Activated naive CD8-positive, alpha-beta T cell (primary cell): ENCODE measurements around the gene RNH1.

Experiments
- H3K27ac Mint-ChIP-seq: one replicate; pipeline ENCODE4 v1.8.0; 2021; ENCODE audit warnings: mixed read lengths
- H3K27me3 Mint-ChIP-seq: one replicate; pipeline ENCODE4 v1.8.0; 2021; ENCODE audit warnings: mixed read lengths
- H3K36me3 Mint-ChIP-seq: one replicate; pipeline ENCODE4 v1.8.0; 2021; ENCODE audit warnings: mixed read lengths
- H3K4me1 Mint-ChIP-seq: one replicate; pipeline ENCODE4 v1.8.0; 2021; ENCODE audit warnings: low read depth, mixed read lengths
- H3K4me3 Mint-ChIP-seq: one replicate; pipeline ENCODE4 v1.8.0; 2021; ENCODE audit warnings: mild to moderate bottlenecking, mixed read lengths
- H3K9me3 Mint-ChIP-seq: one replicate; pipeline ENCODE4 v1.8.0; 2021; ENCODE audit warnings: low read depth, mixed read lengths

RNH1 gene

DNA sequence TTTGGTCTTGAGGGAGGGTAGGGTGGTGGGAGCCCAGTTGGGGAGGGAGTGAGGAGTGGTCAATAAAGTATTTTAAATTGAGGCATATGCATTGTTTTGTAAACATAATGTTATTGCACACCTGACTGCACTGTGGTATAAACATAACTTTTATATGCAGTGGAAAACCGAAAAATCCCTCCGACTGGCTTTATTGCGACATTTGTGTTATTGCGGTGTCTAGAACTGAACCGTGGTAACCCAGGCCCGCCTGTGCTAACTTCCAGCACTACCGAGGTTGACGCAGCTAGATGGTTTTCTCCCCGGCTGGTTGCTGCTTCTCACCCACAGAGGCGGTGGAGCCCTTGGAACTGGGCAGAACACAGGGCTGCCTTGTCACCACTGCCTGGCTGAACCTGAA is 7.6 kb upstream of the RNH1 start:
- Mint-ChIP-seq H3K36me3 (no peaks in the 10 kb centered on the region), H3K4me3 (no peak overlapping the region), H3K27me3 (no peaks in the 10 kb centered on the region), H3K27ac (no peak overlapping the region), H3K9me3 (no peaks in the 10 kb centered on the region), H3K4me1 (peaks cover 5% of the 10 kb centered on the region)

- H3K27ac Mint-ChIP-seq, result no peak overlapping the region
- peaks cover 3% of the 10 kb centered on the region for H3K4me1 Mint-ChIP-seq
- H3K4me3 Mint-ChIP-seq, result no peak overlapping the region
- H3K27me3 Mint-ChIP-seq, result no peaks in the 10 kb centered on the region
- H3K9me3 Mint-ChIP-seq, result no peaks in the 10 kb centered on the region
- no peaks in the 10 kb centered on the region for H3K36me3 Mint-ChIP-seq
Measured at GRCh38 chr11:512761-513595, 5.9 kb upstream of the RNH1 start.

- Mint-ChIP-seq H3K36me3 (no peaks in the 10 kb centered on the region), H3K27ac (no peak overlapping the region), H3K4me3 (peak overlapping the region; percentile 42), H3K9me3 (no peaks in the 10 kb centered on the region), H3K4me1 (peaks cover 19% of the 10 kb centered on the region), H3K27me3 (no peaks in the 10 kb centered on the region)
Measured at GRCh38 chr11:508956-509355, 1.9 kb upstream of the RNH1 start.

DNA sequence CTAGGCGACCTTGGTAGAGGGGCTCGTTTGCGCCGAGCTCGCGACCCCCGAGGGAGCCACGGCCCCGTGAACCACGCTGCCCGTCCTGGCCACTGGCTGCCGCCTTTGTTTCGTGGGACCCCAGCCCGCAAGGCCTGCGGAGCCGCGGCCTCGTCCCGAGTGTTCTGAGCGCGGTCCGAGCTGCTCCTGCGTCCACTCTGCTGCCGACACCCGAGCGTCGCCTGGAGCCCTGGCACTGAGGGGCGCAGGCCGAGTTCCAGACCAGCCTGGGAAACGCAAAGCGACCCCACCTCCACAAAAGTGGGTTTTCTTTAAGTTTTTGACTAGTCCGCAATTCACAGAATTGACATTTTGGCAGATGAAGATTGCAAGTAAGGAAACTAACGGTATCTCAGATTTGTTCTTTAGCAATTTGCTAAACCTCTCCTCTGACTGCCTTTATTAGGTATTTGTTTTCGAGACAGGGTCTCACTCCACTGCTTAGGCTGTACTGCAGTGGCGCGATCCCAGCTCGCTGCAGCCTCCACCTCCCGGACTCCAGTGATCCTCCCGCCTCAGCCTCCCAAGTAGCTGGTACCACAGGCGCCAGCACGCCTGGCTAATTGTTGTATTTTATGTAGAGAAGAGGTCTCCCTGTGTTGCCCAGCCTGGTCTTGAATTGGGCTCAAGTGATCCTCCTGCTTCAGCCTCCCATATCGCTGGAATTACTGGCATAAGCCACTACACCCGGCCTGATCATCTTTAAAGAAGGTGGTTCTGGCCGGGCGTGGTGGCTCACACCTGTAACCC is 879 bp upstream of the RNH1 start:
- Mint-ChIP-seq H3K36me3 (no peaks in the 10 kb centered on the region), H3K27me3 (no peaks in the 10 kb centered on the region)

GRCh38 chr11:506238-506994 is 626 bp downstream of the RNH1 start:
- H3K27me3 Mint-ChIP-seq, result no peaks in the 10 kb centered on the region
- peak overlapping the region; percentile 96 for H3K4me3 Mint-ChIP-seq
- H3K36me3 Mint-ChIP-seq, result no peaks in the 10 kb centered on the region
- no peaks in the 10 kb centered on the region for H3K9me3 Mint-ChIP-seq
- peaks cover 26% of the 10 kb centered on the region for H3K4me1 Mint-ChIP-seq
- peak overlapping the region; percentile 99 for H3K27ac Mint-ChIP-seq

More for the DNA sequence above, 879 bp upstream of the RNH1 start:
- Mint-ChIP-seq H3K4me1 (peaks cover 25% of the 10 kb centered on the region), H3K4me3 (peak overlapping the region; percentile 96), H3K27ac (peak overlapping the region; percentile 68), H3K9me3 (no peaks in the 10 kb centered on the region)

DNA sequence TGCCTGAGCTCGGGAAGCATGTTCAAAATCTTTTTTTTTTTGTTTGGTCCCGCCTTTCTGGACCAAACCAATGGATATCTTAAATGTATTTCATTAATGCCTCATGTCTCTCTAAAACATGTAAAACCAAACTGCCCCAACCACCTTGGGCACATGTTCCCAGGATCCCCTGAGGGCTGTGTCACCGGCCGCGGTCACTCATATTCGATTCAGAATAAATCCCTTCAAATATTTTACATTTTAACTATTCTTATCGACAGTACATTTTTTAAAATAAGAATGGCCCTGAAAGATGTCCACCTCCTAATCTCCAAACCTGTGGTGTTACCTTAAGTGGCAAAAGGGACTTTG is 2.1 kb downstream of the RNH1 start:
- no peaks in the 10 kb centered on the region for H3K36me3 Mint-ChIP-seq
- no peaks in the 10 kb centered on the region for H3K9me3 Mint-ChIP-seq
- peak overlapping the region; percentile 96 for H3K4me3 Mint-ChIP-seq
- H3K4me1 Mint-ChIP-seq, result peaks cover 26% of the 10 kb centered on the region
- H3K27me3 Mint-ChIP-seq, result no peaks in the 10 kb centered on the region
- H3K27ac Mint-ChIP-seq, result peak overlapping the region; percentile 61

- peak overlapping the region; percentile 61 for H3K27ac Mint-ChIP-seq
- no peaks in the 10 kb centered on the region for H3K36me3 Mint-ChIP-seq
- no peaks in the 10 kb centered on the region for H3K9me3 Mint-ChIP-seq
- peaks cover 26% of the 10 kb centered on the region for H3K4me1 Mint-ChIP-seq
- no peaks in the 10 kb centered on the region for H3K27me3 Mint-ChIP-seq
- H3K4me3 Mint-ChIP-seq, result peak overlapping the region; percentile 96
Measured at GRCh38 chr11:504053-504993, 2.7 kb downstream of the RNH1 start.

DNA sequence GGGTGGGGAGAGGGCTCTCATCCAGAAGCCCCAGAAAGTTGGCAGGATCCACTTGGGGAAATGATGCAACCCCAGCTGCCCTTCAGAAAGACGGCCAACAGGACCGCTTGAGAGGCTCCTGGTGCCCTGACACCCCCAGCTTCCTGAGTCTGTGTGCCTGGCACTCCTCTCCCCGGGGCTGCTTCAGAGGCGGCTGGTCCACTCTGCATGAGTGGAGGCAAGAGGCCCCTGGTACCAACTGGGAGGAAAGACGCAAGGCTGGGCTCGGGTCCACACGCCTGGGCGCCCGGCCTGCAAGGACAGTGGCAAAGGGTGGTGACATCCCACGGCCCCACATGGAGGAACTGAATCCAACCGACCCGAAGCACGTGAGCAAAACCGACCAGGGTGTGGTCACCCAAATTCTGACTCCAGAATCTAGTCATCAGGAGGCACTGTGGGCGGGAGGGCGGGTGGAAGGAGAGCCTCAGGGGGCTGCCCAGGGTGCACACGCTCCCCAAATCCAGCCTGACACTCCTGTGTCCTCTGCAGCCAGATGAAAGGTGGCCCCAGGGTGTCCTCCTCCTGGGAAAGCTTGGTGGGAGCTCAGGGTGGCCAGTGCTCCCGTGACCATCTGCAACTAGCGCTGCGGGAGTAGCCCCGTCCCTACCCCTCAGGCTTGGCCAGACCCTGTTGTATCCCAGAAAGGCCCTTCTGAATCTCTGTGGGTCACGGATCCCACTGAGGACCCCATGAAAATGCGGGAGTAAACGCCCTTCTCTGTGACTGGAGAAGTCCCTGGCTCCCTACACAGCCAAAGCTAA is 3.7 kb downstream of the RNH1 start:
- H3K27ac Mint-ChIP-seq, result peak overlapping the region; percentile 10
- H3K9me3 Mint-ChIP-seq, result no peaks in the 10 kb centered on the region
- H3K4me3 Mint-ChIP-seq, result peak overlapping the region; percentile 40
- no peaks in the 10 kb centered on the region for H3K36me3 Mint-ChIP-seq
- no peaks in the 10 kb centered on the region for H3K27me3 Mint-ChIP-seq
- H3K4me1 Mint-ChIP-seq, result peaks cover 26% of the 10 kb centered on the region

DNA sequence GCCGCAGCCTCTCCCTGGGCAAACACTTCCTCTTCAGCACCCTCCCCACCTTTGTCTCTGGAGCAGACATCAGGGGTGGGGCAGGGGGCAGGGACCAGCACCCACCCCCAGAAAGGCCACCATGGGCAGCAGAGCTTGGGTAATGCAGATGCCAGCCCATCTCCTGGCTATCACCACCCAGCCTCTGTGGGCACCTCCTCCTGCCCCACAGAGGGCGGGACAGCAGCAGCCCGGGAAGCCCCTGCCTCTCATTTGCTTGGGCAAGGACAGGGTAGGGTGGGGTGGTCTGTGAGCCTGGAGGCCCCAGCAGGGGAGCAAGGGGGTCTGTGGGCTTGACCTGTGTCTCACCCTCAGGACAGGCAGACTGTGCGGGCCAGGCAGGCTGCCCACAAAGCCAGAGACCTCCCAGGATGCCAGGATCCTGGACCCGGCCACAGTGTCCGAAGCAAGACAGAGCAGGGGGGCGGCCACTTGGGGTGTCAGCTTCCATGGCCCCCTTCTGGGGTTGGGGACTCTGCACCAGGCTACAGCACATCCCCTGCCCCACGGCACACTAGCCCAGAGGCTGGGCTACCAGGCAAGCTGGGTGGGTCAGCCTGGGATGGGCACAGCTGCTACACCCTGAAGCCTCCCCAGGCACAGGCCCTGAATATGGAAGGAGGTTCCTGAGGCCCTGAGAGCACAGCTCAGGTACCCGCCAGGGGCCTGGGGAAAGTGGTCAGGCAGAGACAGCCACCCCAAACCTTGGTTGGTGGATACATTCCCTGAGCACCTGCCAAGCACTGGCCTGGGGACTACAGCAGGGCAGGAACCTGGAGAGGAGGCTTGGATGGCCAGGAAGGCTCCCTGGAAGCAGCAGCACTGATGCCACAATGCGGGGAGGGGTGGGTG is 4.5 kb downstream of the RNH1 start:
- H3K4me1 Mint-ChIP-seq, result peaks cover 21% of the 10 kb centered on the region
- H3K27ac Mint-ChIP-seq, result no peak overlapping the region
- H3K4me3 Mint-ChIP-seq, result no peak overlapping the region
- H3K9me3 Mint-ChIP-seq, result no peaks in the 10 kb centered on the region
- H3K36me3 Mint-ChIP-seq, result peaks cover 1% of the 10 kb centered on the region
- H3K27me3 Mint-ChIP-seq, result no peaks in the 10 kb centered on the region

DNA sequence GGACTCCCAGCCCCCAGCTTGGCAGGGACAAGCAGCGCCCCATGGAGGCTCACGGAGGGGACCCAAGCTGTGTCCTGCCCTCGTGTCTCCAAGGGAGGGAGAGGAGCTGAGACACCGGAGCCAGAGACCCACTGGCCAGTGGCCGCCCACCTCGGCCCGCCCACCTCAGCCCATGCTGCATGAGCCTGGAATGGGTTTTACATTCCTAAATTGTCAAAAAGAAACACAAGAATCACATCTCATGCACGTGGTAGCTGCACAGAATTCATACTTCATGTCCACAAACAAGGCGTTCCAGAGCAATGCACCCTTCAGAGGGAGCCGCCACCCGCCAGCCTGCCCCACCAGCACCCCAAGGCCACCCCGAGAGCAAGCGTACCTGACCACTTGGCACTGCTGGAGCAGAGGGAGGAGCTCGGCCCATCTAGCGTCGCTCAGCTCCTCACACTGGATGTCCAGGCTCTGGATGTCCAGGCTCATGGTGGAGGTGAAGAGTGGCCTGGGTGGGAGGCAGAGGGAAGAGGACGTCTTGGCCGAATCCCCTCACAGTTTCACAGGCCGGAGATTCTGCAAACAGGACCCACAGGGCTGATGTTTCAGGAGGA is 5.3 kb downstream of the RNH1 start:
- H3K36me3 Mint-ChIP-seq, result peaks cover 7% of the 10 kb centered on the region
- no peaks in the 10 kb centered on the region for H3K27me3 Mint-ChIP-seq
- no peaks in the 10 kb centered on the region for H3K9me3 Mint-ChIP-seq
- H3K27ac Mint-ChIP-seq, result no peak overlapping the region
- no peak overlapping the region for H3K4me3 Mint-ChIP-seq
- H3K4me1 Mint-ChIP-seq, result peaks cover 23% of the 10 kb centered on the region

DNA sequence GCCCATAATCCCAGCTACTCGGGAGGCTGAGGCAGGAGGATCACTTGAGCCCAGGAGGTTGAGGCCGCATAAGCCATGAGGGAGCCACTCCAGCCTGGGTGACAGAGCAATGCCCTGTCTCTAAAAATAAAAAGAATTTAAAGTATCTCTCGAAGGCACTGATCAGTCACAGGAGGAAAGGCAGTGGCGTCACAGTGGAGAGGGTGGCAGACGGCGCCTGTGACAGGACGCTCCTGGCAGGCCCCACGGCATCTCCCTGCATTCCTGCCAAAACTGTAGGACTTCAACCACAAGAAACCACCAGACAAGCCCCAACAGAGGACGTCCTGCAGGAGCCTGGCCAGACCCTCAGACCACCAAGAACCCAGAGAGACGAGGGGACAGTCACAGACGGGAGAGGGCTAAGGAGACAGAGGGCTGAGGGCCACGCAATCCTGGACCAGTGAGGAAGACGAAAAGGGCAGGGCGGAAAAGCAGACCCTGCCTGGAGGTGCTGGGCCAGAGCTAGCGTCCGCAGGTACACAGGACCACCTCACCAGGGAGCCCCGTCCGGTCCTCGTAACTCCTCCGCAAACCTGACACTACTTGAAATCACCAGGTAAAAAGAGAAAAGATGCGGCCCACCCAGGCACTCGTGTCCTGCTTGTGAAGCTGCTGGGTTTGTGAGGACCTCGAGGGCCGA is 5.9 kb downstream of the RNH1 start:
- Mint-ChIP-seq H3K36me3 (peaks cover 7% of the 10 kb centered on the region), H3K27ac (no peak overlapping the region), H3K4me1 (peaks cover 22% of the 10 kb centered on the region), H3K4me3 (no peak overlapping the region), H3K27me3 (no peaks in the 10 kb centered on the region), H3K9me3 (no peaks in the 10 kb centered on the region)
